OCI-LY3 (cell line): ENCODE measurements around the gene RPUSD3.

Source experiments
- H2AFZ ChIP-seq: fragments of 200-600, 300-600 bp; shearing (Covaris generic); 2 replicates; pipeline ENCODE4 v1.6.0; 2014; ENCODE audit warnings: antibody characterized with exemption, low read depth, low read length
- H3K27ac ChIP-seq: fragments of 200-600, 300-600 bp; sonication (generic); 2 replicates; pipeline ENCODE4 v1.5.1; 2014; ENCODE audit warnings: mild to moderate bottlenecking, low read length, moderate library complexity, mixed read lengths
- H3K27me3 ChIP-seq: fragments of 200-600, 300-600 bp; sonication (generic); 2 replicates; pipeline ENCODE4 v1.6.1; 2014; ENCODE audit warnings: low read depth, low read length, mixed read lengths
- H3K36me3 ChIP-seq: fragments of 200-600, 300-600 bp; sonication (generic); replicated peaks from 2 replicates; pipeline ENCODE3; 2014; ENCODE audit warnings: low read depth, low read length, mixed read lengths
- H3K4me1 ChIP-seq: fragments of 300-600, 200-600 bp; sonication (generic); 2 replicates; pipeline ENCODE4 v1.6.1; 2014; ENCODE audit warnings: low read length, mixed read lengths
- H3K4me2 ChIP-seq: fragments of 200-600, 300-600 bp; sonication (generic); 2 replicates; pipeline ENCODE4 v1.6.1; 2014; ENCODE audit warnings: low read length, mixed read lengths
- H3K4me3 ChIP-seq: fragments of 300-600, 200-600 bp; sonication (generic); 2 replicates; pipeline ENCODE4 v1.5.1; 2014; ENCODE audit warnings: antibody characterized with exemption, mild to moderate bottlenecking, low read length, moderate library complexity
- H3K79me2 ChIP-seq: fragments of 300-600, 200-600 bp; shearing (Covaris generic); 2 replicates; pipeline ENCODE4 v1.6.1; 2014; ENCODE audit warnings: mild to moderate bottlenecking, low read length, mixed read lengths
- H3K9ac ChIP-seq: fragments of 300-600, 200-600 bp; shearing (Covaris generic); 2 replicates; pipeline ENCODE4 v1.6.0; 2014; ENCODE audit warnings: mild to moderate bottlenecking, low read length, moderate library complexity
- H3K9me3 ChIP-seq: fragments of 200-600, 300-600 bp; shearing (Covaris generic); 2 replicates; pipeline ENCODE4 v1.6.1; 2014; ENCODE audit warnings: low read length, mixed read lengths; ENCODE audit not compliant: insufficient read depth
- H4K20me1 ChIP-seq: fragments of 200-600, 300-600 bp; sonication (generic); 2 replicates; pipeline ENCODE4 v1.6.1; 2016; ENCODE audit warnings: low read length, mixed read lengths; ENCODE audit not compliant: insufficient read depth
- EZH2phosphoT487 ChIP-seq: fragments of 200-600 bp; shearing (Covaris generic); IDR thresholded peaks from 2 replicates; pipeline ENCODE4 v1.6.1; 2018; ENCODE audit warnings: antibody characterized with exemption, mixed run types, low read depth
- TF ChIP-seq, protein P1 (sequence below): fragments of 200-600, 300-600 bp; sonication (generic); IDR thresholded peaks from 2 replicates; pipeline ENCODE4 v1.5.1; 2014; ENCODE audit warnings: antibody characterized with exemption, low read length, low read depth

RPUSD3 gene

GRCh38 chr3:9864200-9864927 lies 20.6 kb upstream of the RPUSD3 start:
- no peak overlapping the region for H3K9ac ChIP-seq
- H4K20me1 ChIP-seq, result no peaks in the 10 kb centered on the region
- H3K9me3 ChIP-seq, result no peaks in the 10 kb centered on the region
- H3K27me3 ChIP-seq, result no peaks in the 10 kb centered on the region
- no peak overlapping the region for H3K4me3 ChIP-seq
- no peaks in the 10 kb centered on the region for H3K4me1 ChIP-seq
- H3K4me2 ChIP-seq, result no peak overlapping the region
- H2AFZ ChIP-seq, result no peak overlapping the region
- no peaks in the 10 kb centered on the region for H3K79me2 ChIP-seq
- H3K36me3 ChIP-seq, result no peaks in the 10 kb centered on the region
- no peak overlapping the region for H3K27ac ChIP-seq
- no peak for TF ChIP-seq EZH2phosphoT487
- TF ChIP-seq, protein P1, sequence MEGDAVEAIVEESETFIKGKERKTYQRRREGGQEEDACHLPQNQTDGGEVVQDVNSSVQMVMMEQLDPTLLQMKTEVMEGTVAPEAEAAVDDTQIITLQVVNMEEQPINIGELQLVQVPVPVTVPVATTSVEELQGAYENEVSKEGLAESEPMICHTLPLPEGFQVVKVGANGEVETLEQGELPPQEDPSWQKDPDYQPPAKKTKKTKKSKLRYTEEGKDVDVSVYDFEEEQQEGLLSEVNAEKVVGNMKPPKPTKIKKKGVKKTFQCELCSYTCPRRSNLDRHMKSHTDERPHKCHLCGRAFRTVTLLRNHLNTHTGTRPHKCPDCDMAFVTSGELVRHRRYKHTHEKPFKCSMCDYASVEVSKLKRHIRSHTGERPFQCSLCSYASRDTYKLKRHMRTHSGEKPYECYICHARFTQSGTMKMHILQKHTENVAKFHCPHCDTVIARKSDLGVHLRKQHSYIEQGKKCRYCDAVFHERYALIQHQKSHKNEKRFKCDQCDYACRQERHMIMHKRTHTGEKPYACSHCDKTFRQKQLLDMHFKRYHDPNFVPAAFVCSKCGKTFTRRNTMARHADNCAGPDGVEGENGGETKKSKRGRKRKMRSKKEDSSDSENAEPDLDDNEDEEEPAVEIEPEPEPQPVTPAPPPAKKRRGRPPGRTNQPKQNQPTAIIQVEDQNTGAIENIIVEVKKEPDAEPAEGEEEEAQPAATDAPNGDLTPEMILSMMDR, result no peak

DNA sequence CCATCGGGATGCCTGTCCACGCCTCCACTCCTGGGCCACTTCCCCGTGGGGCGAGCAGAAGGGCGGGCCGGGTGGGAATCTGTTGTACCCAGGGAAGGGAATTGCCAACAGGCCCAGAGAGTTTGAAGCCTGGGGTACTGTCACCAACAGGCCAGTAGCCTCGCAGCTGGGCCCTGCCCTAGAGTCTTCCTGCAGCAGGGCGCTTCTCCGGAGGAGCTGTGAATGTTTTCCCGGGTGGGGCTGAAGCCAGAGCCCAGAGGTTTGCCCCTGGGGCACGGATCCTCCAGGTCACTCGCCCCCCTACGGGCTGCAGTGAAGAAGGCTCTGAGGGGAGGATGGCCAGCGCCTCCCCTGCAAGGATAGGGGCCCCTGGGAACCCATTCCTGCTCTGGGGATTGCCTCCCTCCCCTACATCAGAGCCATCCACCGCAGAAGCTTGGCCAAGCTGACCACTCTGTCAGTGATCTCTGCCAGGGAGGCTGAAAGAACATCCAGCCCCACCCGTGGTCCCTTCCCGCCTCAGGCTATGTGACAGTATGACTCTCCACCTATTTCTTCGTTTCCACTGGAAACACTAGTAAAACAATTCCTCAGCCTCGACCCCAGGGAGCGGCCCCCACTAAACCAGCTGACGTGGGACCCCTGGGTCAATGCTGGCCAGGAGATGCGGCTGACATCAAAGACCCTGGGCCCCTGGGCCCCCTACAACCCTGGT lies 19.4 kb upstream of the RPUSD3 start:
- no peak for TF ChIP-seq EZH2phosphoT487
- TF ChIP-seq, protein P1, result no peak
- Histone ChIP-seq H3K4me2 (no peak overlapping the region), H3K27ac (no peak overlapping the region), H3K9ac (no peak overlapping the region), H2AFZ (no peak overlapping the region), H3K27me3 (no peaks in the 10 kb centered on the region), H3K9me3 (no peaks in the 10 kb centered on the region), H3K36me3 (no peaks in the 10 kb centered on the region), H3K4me3 (no peak overlapping the region), H3K4me1 (no peaks in the 10 kb centered on the region), H4K20me1 (no peaks in the 10 kb centered on the region), H3K79me2 (no peaks in the 10 kb centered on the region)

GRCh38 chr3:9862391-9863057 lies 18.7 kb upstream of the RPUSD3 start:
- H3K9me3 ChIP-seq, result no peaks in the 10 kb centered on the region
- no peaks in the 10 kb centered on the region for H3K4me1 ChIP-seq
- H2AFZ ChIP-seq, result no peak overlapping the region
- no peak overlapping the region for H3K4me3 ChIP-seq
- no peaks in the 10 kb centered on the region for H3K27me3 ChIP-seq
- H3K9ac ChIP-seq, result no peak overlapping the region
- TF ChIP-seq, protein P1, result no peak
- TF ChIP-seq EZH2phosphoT487, result no peak
- H3K27ac ChIP-seq, result no peak overlapping the region
- H3K4me2 ChIP-seq, result no peak overlapping the region
- H3K79me2 ChIP-seq, result no peaks in the 10 kb centered on the region
- no peaks in the 10 kb centered on the region for H4K20me1 ChIP-seq
- no peaks in the 10 kb centered on the region for H3K36me3 ChIP-seq

DNA sequence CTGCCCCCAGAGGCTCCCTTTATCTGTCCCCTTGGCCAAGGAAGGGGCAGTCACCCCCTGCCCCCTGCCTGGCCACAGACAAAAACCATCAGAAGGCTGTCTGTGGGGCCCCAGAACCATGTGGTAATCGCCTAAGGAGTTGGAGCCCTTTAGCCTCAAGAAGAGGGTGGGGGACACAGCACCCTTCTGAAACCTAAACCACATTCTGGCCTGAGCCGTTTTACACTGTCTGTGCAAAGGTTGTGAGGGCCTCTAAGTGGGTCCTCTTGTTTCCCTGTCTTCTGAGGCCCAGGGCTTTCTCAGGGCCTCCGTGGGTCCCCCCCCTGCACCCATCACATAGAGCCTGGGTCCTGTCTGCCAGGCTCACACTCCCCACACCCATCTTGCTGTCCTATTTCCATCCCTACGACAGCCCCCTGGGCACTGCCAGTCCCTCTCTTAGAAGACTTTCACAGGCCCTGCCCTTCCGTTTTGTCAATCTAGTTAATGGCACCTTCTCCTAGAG lies 17.9 kb upstream of the RPUSD3 start:
- Histone ChIP-seq H3K4me2 (no peak overlapping the region), H3K27me3 (no peaks in the 10 kb centered on the region), H3K9me3 (no peaks in the 10 kb centered on the region), H3K79me2 (no peaks in the 10 kb centered on the region), H4K20me1 (no peaks in the 10 kb centered on the region), H3K4me1 (no peaks in the 10 kb centered on the region), H3K27ac (no peak overlapping the region), H3K36me3 (no peaks in the 10 kb centered on the region), H3K4me3 (no peak overlapping the region), H3K9ac (no peak overlapping the region), H2AFZ (no peak overlapping the region)
- TF ChIP-seq, protein P1, result no peak
- no peak for TF ChIP-seq EZH2phosphoT487
